Measurements from ENCODE around the gene SLC4A1. TPM values are rescaled to one million over a fixed set of nuclear protein-coding genes. Genes with fewer than 3 reads are reported as not detected.
A peak's percentile ranks its signal among the peaks of the same experiment; 100 is the strongest.

SLC4A1 gene
- total and polyA plus RNA-seq, 2 of the 13 experiments (the other 11 are each of a cell fraction or from before 2014, with no cell fraction given) = not detected

DNA sequence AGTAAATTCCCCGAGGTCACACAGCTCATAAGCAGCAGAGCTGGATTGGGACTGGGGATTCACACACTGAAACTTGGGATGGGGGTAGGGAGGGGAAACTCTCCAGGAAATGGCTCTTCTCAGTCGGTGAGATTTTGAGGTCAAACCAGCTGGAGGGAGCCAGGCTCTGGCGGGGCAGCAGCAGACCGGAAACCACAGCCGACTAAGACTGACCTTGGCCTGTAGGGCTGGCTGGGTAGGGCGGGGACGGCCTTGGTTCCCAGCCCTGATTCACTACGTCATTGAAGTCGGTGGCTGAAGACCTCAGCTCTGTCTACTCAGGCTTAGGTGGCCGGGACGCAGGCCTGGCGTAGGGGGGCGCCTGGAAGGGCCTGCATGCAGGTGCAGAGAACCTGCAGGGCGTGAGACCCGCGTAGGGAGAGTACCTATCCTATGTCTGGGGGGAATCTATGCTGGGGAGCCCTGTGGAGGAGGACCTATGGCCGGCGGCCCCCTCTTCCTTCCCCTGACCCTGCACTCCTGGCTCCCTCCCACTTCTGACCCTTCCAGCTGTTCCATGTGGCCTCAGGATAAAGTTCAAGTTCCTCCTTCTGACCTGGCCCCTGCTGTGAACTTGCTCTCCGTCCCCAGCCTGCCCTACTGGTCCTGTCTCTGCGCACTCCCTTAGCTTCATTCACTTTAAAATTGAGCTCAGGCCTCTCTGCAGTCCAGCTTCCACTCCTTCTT, 11.9 kb upstream of the SLC4A1 start (continued):
- TF ChIP-seq NFIC (IDR thresholded peaks at IDR 0.05; ENCODE audit: low read length) (no peak), ZNF143 (CRISPR knock-in tag; IDR thresholded peaks at IDR 0.05) (no peak), ZNF883 (CRISPR knock-in tag; IDR thresholded peaks at IDR 0.05; ENCODE audit: not compliant biosample characterization) (no peak), ZNF543 (CRISPR knock-in tag; IDR thresholded peaks at IDR 0.05) (0 out of 2 replicates have a peak, but pooled peaks have one; percentile 50), CCDC6 (CRISPR knock-in tag; IDR thresholded peaks at IDR 0.05) (no peak), YEATS2 (CRISPR knock-in tag; IDR thresholded peaks at IDR 0.05; ENCODE audit: borderline replicate concordance) (no peak), SRSF4 (IDR thresholded peaks at IDR 0.05; ENCODE audit: low read depth, low read length, poor library complexity, severe bottlenecking) (no peak), KDM5B (CRISPR knock-in tag; IDR thresholded peaks at IDR 0.05; ENCODE audit: borderline replicate concordance) (no peak), HNRNPLL (IDR thresholded peaks at IDR 0.05; ENCODE audit: low read depth, low read length, poor library complexity, severe bottlenecking) (no peak), ZFX (CRISPR knock-in tag; IDR thresholded peaks at IDR 0.05; ENCODE audit: low read depth) (peak; percentile 68), ARHGAP35 (CRISPR knock-in tag; IDR thresholded peaks at IDR 0.05; ENCODE audit: borderline replicate concordance) (no peak; the same call in 1 of the 2 replicates), ARNTL (CRISPR knock-in tag; IDR thresholded peaks at IDR 0.05) (0 out of 2 replicates have a peak, but pooled peaks have one; percentile 28), ZNF703 (CRISPR knock-in tag; IDR thresholded peaks at IDR 0.05; ENCODE audit: borderline replicate concordance) (no peak), ATF1 (CRISPR knock-in tag; IDR thresholded peaks at IDR 0.05) (no peak), MBD4 (IDR thresholded peaks at IDR 0.05; ENCODE audit: borderline replicate concordance, low read length) (no peak), HMGA1 (CRISPR knock-in tag; conservative IDR thresholded peaks at IDR 0.05) (no peak), ZNF510 (CRISPR knock-in tag; IDR thresholded peaks at IDR 0.05; ENCODE audit: low read depth) (no peak; the same call in 1 of the 2 replicates), KLF16 (CRISPR knock-in tag; IDR thresholded peaks at IDR 0.05) (0 out of 4 replicates have a peak, but pooled peaks of 1 of the 2 experiments have one; percentile 27), ZNF382 (CRISPR knock-in tag; IDR thresholded peaks at IDR 0.05; ENCODE audit: borderline replicate concordance) (no peak), REPIN1 (CRISPR knock-in tag; IDR thresholded peaks at IDR 0.05; ENCODE audit: borderline replicate concordance, low read depth) (no peak), NFIB (CRISPR knock-in tag; IDR thresholded peaks at IDR 0.05; ENCODE audit: borderline replicate concordance) (no peak), FOSL2 (CRISPR knock-in tag; IDR thresholded peaks at IDR 0.05) (no peak), ZZZ3 (CRISPR knock-in tag; IDR thresholded peaks at IDR 0.05; ENCODE audit: borderline replicate concordance) (no peak), SIX1 (CRISPR knock-in tag; IDR thresholded peaks at IDR 0.05; ENCODE audit: borderline replicate concordance) (no peak)
- TF ChIP-seq, protein P1, sequence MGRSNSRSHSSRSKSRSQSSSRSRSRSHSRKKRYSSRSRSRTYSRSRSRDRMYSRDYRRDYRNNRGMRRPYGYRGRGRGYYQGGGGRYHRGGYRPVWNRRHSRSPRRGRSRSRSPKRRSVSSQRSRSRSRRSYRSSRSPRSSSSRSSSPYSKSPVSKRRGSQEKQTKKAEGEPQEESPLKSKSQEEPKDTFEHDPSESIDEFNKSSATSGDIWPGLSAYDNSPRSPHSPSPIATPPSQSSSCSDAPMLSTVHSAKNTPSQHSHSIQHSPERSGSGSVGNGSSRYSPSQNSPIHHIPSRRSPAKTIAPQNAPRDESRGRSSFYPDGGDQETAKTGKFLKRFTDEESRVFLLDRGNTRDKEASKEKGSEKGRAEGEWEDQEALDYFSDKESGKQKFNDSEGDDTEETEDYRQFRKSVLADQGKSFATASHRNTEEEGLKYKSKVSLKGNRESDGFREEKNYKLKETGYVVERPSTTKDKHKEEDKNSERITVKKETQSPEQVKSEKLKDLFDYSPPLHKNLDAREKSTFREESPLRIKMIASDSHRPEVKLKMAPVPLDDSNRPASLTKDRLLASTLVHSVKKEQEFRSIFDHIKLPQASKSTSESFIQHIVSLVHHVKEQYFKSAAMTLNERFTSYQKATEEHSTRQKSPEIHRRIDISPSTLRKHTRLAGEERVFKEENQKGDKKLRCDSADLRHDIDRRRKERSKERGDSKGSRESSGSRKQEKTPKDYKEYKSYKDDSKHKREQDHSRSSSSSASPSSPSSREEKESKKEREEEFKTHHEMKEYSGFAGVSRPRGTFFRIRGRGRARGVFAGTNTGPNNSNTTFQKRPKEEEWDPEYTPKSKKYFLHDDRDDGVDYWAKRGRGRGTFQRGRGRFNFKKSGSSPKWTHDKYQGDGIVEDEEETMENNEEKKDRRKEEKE (IDR thresholded peaks at IDR 0.05) = no peak
- TF ChIP-seq, protein P2, sequence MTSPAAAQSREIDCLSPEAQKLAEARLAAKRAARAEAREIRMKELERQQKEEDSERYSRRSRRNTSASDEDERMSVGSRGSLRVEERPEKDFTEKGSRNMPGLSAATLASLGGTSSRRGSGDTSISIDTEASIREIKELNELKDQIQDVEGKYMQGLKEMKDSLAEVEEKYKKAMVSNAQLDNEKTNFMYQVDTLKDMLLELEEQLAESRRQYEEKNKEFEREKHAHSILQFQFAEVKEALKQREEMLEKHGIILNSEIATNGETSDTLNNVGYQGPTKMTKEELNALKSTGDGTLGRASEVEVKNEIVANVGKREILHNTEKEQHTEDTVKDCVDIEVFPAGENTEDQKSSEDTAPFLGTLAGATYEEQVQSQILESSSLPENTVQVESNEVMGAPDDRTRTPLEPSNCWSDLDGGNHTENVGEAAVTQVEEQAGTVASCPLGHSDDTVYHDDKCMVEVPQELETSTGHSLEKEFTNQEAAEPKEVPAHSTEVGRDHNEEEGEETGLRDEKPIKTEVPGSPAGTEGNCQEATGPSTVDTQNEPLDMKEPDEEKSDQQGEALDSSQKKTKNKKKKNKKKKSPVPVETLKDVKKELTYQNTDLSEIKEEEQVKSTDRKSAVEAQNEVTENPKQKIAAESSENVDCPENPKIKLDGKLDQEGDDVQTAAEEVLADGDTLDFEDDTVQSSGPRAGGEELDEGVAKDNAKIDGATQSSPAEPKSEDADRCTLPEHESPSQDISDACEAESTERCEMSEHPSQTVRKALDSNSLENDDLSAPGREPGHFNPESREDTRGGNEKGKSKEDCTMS (CRISPR knock-in tag; conservative IDR thresholded peaks at IDR 0.05) = no peak
